Uterus (tissue), 2 donors: ENCODE results near the gene ATP1A2.

Experiments
- CTCF ChIP-seq, 4 experiments: fragments of 200-600 bp in 2 of 4; fragments of 450-650 bp in 2 of 4; sonication (generic) in 2 of 4; IDR thresholded peaks; one replicate each; pipeline ENCODE4 v1.5.1; 2016 to 2019; ENCODE audit warnings: antibody characterized with exemption in 4 of 4, mild to moderate bottlenecking in 2 of 4, moderate library complexity in 1 of 4
- POLR2A ChIP-seq, 2 donors: fragments of 450-650 bp; IDR thresholded peaks; one replicate each; pipeline ENCODE4 v1.6.1; 2016; ENCODE audit warnings: antibody characterized with exemption in 2 of 2, mild to moderate bottlenecking in 1 of 2, moderate library complexity in 1 of 2

- TF ChIP-seq CTCF (IDR thresholded peaks at IDR 0.05) (no peak), POLR2A (IDR thresholded peaks at IDR 0.05) (no peak)
Observed at GRCh38 chr1:160133990-160134770, 18.6 kb downstream of the ATP1A2 start.
